ENCODE measurements around the gene ANKMY2.

Gene ANKMY2

DNA sequence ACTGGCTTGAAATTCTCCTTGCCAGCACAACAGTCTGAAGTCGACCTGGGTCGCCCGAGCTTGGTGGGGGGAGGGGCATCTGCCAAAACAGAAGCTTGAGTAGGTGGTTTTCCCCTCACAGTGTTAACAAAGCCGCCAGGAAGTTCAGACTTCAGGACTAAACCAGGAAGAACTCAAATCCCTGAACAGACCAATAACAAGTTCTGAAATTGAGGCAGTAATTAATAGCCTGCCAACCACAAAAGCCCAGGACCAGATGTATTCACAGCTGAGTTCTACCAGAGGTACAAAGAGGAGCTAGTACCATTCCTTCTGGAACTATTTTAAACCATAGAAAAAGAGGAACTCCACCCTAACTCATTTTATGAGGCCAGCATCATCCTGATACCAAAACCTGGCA is 73.6 kb downstream of the ANKMY2 start:
- no peak overlapping the region for H3K27ac ChIP-seq (ENCODE audit: low read length, poor library complexity, severe bottlenecking)
- no peak overlapping the region for H4K91ac ChIP-seq (ENCODE audit: low read length)
- no peak overlapping the region for H3K4me3 ChIP-seq (ENCODE audit: insufficient read depth in 1 of 2, low read depth in 1 of 2, low read length in 2 of 2)
- no peaks in the 10 kb centered on the region for H3K36me3 ChIP-seq (ENCODE audit: control insufficient read depth in 1 of 2, insufficient read depth in 2 of 2, low read depth in 1 of 2, low read length in 2 of 2)
- no peak overlapping the region for H3K18ac ChIP-seq (ENCODE audit: low read depth in 1 of 2, low read length in 2 of 2)
- no peak overlapping the region for H3K9ac ChIP-seq (ENCODE audit: low read length)
- H3K4ac ChIP-seq (ENCODE audit: low read depth in 1 of 2, low read length in 2 of 2), result no peak overlapping the region
- H3K4me2 ChIP-seq (ENCODE audit: low read length, poor library complexity, severe bottlenecking), result no peak overlapping the region
- no peaks in the 10 kb centered on the region for H3K4me1 ChIP-seq (ENCODE audit: control insufficient read depth, insufficient read depth, low read depth, low read length)
- H2AK5ac ChIP-seq (ENCODE audit: low read length, severe bottlenecking), result no peak overlapping the region
- H2BK12ac ChIP-seq (ENCODE audit: low read length in 2 of 2), result no peak overlapping the region
- no peak overlapping the region for H2BK5ac ChIP-seq (ENCODE audit: low read depth, low read length, poor library complexity, severe bottlenecking)
- DNase-seq, result no peak
- no peak overlapping the region for H3K23ac ChIP-seq (ENCODE audit: low read length in 2 of 2)
- no peak overlapping the region for H2BK120ac ChIP-seq (ENCODE audit: low read depth, low read length)
- no peak overlapping the region for H2BK15ac ChIP-seq (ENCODE audit: low read depth, poor library complexity, severe bottlenecking)
- no peaks in the 10 kb centered on the region for H3K9me3 ChIP-seq (ENCODE audit: control insufficient read depth, low read length)
- H3K79me1 ChIP-seq (replicated peaks; ENCODE audit: low read length, poor library complexity, severe bottlenecking), result no peaks in the 10 kb centered on the region
- no peaks in the 10 kb centered on the region for H3K27me3 ChIP-seq (ENCODE audit: control insufficient read depth in 1 of 2, insufficient read depth in 1 of 2, low read length in 2 of 2)
- H3K14ac ChIP-seq (ENCODE audit: low read length in 2 of 2), result no peak overlapping the region
- WGBS, result 69% methylated on average over 4 of the region's 4 CpGs
- no peak overlapping the region for H4K8ac ChIP-seq (ENCODE audit: low read length)
- no peak overlapping the region for H2AFZ ChIP-seq (ENCODE audit: low read depth, low read length)

DNA sequence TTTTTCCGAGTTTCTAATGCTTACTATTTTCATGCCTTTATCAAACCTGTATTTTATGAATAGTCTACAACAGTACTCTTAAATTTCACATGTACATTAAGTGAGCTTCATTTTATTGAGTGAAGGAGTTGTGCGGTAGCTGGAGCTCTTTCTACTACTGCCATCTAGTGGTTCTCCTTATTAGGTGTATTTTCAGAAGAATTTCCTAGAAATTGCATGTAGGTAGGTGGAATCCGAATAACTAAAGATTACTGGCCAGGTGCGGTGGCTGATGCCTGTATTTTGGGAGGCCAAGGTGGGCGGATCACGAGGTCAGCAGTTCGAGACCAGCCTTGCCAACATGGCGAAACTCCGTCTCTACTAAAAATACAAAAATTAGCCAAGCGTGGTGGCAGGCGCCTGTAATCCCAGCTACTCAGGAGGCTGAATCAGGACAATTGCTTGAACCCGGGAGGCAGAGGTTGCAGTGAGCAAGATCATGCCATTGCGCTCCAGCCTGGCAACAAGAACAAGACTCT is 80.6 kb downstream of the ANKMY2 start:
- Histone ChIP-seq H3K27ac (ENCODE audit: low read length, poor library complexity, severe bottlenecking) (no peak overlapping the region), H3K4me2 (ENCODE audit: low read length, poor library complexity, severe bottlenecking) (no peak overlapping the region), H4K91ac (ENCODE audit: low read length) (no peak overlapping the region), H3K36me3 (ENCODE audit: control insufficient read depth in 1 of 2, insufficient read depth in 2 of 2, low read depth in 1 of 2, low read length in 2 of 2) (no peaks in the 10 kb centered on the region), H3K4me3 (ENCODE audit: insufficient read depth in 1 of 2, low read depth in 1 of 2, low read length in 2 of 2) (no peak overlapping the region), H3K9me3 (ENCODE audit: control insufficient read depth, low read length) (no peaks in the 10 kb centered on the region), H2AFZ (ENCODE audit: low read depth, low read length) (no peak overlapping the region), H3K14ac (ENCODE audit: low read length in 2 of 2) (no peak overlapping the region), H3K9ac (ENCODE audit: low read length) (no peak overlapping the region), H2BK12ac (ENCODE audit: low read length in 2 of 2) (no peak overlapping the region), H2BK5ac (ENCODE audit: low read depth, low read length, poor library complexity, severe bottlenecking) (no peak overlapping the region), H3K4me1 (ENCODE audit: control insufficient read depth, insufficient read depth, low read depth, low read length) (no peaks in the 10 kb centered on the region), H3K79me1 (replicated peaks; ENCODE audit: low read length, poor library complexity, severe bottlenecking) (no peaks in the 10 kb centered on the region), H3K4ac (ENCODE audit: low read depth in 1 of 2, low read length in 2 of 2) (no peak overlapping the region), H2BK15ac (ENCODE audit: low read depth, poor library complexity, severe bottlenecking) (no peak overlapping the region), H3K18ac (ENCODE audit: low read depth in 1 of 2, low read length in 2 of 2) (no peak overlapping the region), H2BK120ac (ENCODE audit: low read depth, low read length) (no peak overlapping the region), H3K27me3 (ENCODE audit: control insufficient read depth in 1 of 2, insufficient read depth in 1 of 2, low read length in 2 of 2) (no peaks in the 10 kb centered on the region), H4K8ac (ENCODE audit: low read length) (no peak overlapping the region), H2AK5ac (ENCODE audit: low read length, severe bottlenecking) (no peak overlapping the region), H3K23ac (ENCODE audit: low read length in 2 of 2) (no peak overlapping the region)
- peak; percentile 47 for DNase-seq
- 39% methylated on average over 10 of the region's 13 CpGs for WGBS

DNA sequence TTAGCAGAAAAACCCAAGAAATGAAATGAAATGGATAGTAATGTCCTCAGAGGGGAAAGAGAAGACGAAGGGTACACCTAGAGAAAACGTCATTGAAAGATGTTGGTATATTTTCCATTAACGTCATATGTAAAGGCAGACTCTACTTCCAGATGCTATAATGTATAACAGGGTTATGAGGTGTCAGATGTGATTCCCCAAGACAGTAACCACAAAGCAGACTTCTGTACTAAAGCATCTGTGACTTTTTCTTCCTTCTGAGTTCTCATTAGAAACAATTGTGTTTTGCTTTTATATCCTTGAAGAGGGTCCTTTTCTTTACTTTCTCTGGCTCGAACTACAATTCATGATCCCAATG is 81.6 kb downstream of the ANKMY2 start:
- WGBS, result 98% methylated on average over 3 of the region's 4 CpGs

DNA sequence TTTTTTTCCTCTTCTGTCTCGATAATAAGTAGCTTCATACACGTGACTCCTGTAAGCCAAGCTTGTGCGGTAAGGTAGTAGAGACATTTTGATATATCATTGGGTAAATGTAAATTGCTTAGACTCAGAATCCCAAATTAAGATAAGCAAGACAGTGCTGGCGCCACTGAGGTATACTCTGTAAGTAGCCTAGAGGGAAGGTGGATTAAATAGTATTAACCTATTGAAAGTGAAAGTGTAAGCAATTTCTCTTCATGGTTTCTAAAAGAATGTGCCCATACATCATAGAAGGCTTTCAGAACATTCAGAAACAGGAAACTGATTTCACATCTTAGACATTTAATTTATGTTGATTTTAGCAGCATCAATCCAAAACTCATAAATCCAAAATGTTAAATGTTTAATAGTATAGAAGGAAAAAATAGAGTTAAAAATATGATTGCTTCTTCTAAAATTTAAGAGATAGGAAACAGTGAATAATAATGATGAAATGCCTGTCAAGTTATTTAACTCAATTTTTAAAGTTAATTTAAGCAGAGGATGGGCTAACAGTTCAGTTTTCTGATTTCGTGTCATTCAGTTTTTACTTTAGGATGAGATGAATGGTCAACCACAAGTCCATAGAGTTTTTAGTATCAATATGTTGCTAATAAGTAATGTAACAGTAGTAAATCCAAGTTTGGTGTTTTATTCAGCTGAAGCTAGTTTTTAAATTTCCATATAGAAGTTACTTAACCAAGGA is 82.1 kb downstream of the ANKMY2 start:
- no peak overlapping the region for H2BK15ac ChIP-seq (ENCODE audit: low read depth, poor library complexity, severe bottlenecking)
- H2BK12ac ChIP-seq (ENCODE audit: low read length in 2 of 2), result no peak overlapping the region
- H2AFZ ChIP-seq (ENCODE audit: low read depth, low read length), result no peak overlapping the region
- no peak overlapping the region for H3K4ac ChIP-seq (ENCODE audit: low read depth in 1 of 2, low read length in 2 of 2)
- H2BK120ac ChIP-seq (ENCODE audit: low read depth, low read length), result no peak overlapping the region
- H2BK5ac ChIP-seq (ENCODE audit: low read depth, low read length, poor library complexity, severe bottlenecking), result no peak overlapping the region
- H3K4me1 ChIP-seq (ENCODE audit: control insufficient read depth, insufficient read depth, low read depth, low read length), result no peaks in the 10 kb centered on the region
- no peak overlapping the region for H4K8ac ChIP-seq (ENCODE audit: low read length)
- H3K79me1 ChIP-seq (replicated peaks; ENCODE audit: low read length, poor library complexity, severe bottlenecking), result no peaks in the 10 kb centered on the region
- H4K91ac ChIP-seq (ENCODE audit: low read length), result no peak overlapping the region
- H2AK5ac ChIP-seq (ENCODE audit: low read length, severe bottlenecking), result no peak overlapping the region
- no peak overlapping the region for H3K18ac ChIP-seq (ENCODE audit: low read depth in 1 of 2, low read length in 2 of 2)
- no peaks in the 10 kb centered on the region for H3K9me3 ChIP-seq (ENCODE audit: control insufficient read depth, low read length)
- peak; percentile 14 for DNase-seq
- peak overlapping the region; percentile 16 for H3K9ac ChIP-seq (ENCODE audit: low read length)
- no peak overlapping the region for H3K23ac ChIP-seq (ENCODE audit: low read length in 2 of 2)
- no peak overlapping the region for H3K27ac ChIP-seq (ENCODE audit: low read length, poor library complexity, severe bottlenecking)
- H3K14ac ChIP-seq (ENCODE audit: low read length in 2 of 2), result no peak overlapping the region
- WGBS, result 98% methylated on average over 5 of the region's 5 CpGs
- H3K36me3 ChIP-seq (ENCODE audit: control insufficient read depth in 1 of 2, insufficient read depth in 2 of 2, low read depth in 1 of 2, low read length in 2 of 2), result no peaks in the 10 kb centered on the region
- no peaks in the 10 kb centered on the region for H3K27me3 ChIP-seq (ENCODE audit: control insufficient read depth in 1 of 2, insufficient read depth in 1 of 2, low read length in 2 of 2)
- no peak overlapping the region for H3K4me2 ChIP-seq (ENCODE audit: low read length, poor library complexity, severe bottlenecking)
- H3K4me3 ChIP-seq (ENCODE audit: insufficient read depth in 1 of 2, low read depth in 1 of 2, low read length in 2 of 2), result no peak overlapping the region

More for the DNA sequence above, 81.6 kb downstream of the ANKMY2 start:
- Histone ChIP-seq H2AK5ac (ENCODE audit: low read length, severe bottlenecking) (no peak overlapping the region), H2BK15ac (ENCODE audit: low read depth, poor library complexity, severe bottlenecking) (no peak overlapping the region), H2BK5ac (ENCODE audit: low read depth, low read length, poor library complexity, severe bottlenecking) (no peak overlapping the region), H3K4ac (ENCODE audit: low read depth in 1 of 2, low read length in 2 of 2) (no peak overlapping the region), H4K8ac (ENCODE audit: low read length) (no peak overlapping the region), H4K91ac (ENCODE audit: low read length) (no peak overlapping the region), H2AFZ (ENCODE audit: low read depth, low read length) (no peak overlapping the region), H3K79me1 (replicated peaks; ENCODE audit: low read length, poor library complexity, severe bottlenecking) (no peaks in the 10 kb centered on the region), H3K9ac (ENCODE audit: low read length) (peak overlapping the region; percentile 16), H3K4me1 (ENCODE audit: control insufficient read depth, insufficient read depth, low read depth, low read length) (no peaks in the 10 kb centered on the region), H3K4me3 (ENCODE audit: insufficient read depth in 1 of 2, low read depth in 1 of 2, low read length in 2 of 2) (no peak overlapping the region), H3K27me3 (ENCODE audit: control insufficient read depth in 1 of 2, insufficient read depth in 1 of 2, low read length in 2 of 2) (no peaks in the 10 kb centered on the region), H3K18ac (ENCODE audit: low read depth in 1 of 2, low read length in 2 of 2) (no peak overlapping the region), H2BK120ac (ENCODE audit: low read depth, low read length) (no peak overlapping the region), H3K14ac (ENCODE audit: low read length in 2 of 2) (no peak overlapping the region), H3K4me2 (ENCODE audit: low read length, poor library complexity, severe bottlenecking) (no peak overlapping the region), H3K27ac (ENCODE audit: low read length, poor library complexity, severe bottlenecking) (no peak overlapping the region), H3K36me3 (ENCODE audit: control insufficient read depth in 1 of 2, insufficient read depth in 2 of 2, low read depth in 1 of 2, low read length in 2 of 2) (no peaks in the 10 kb centered on the region), H3K9me3 (ENCODE audit: control insufficient read depth, low read length) (no peaks in the 10 kb centered on the region), H3K23ac (ENCODE audit: low read length in 2 of 2) (no peak overlapping the region), H2BK12ac (ENCODE audit: low read length in 2 of 2) (no peak overlapping the region)
- DNase-seq, result no peak
